Neutrophil (primary cell): Measurements from ENCODE around the gene TTLL7.
"Not testable (repeated sequence)": the region's sequence is repeated elsewhere in the genome, so short reads cannot be mapped to it uniquely, and the experiment has no call there.

Source experiments
- H3K27ac ChIP-seq: fragments of 200-600 bp; sonication (generic); 2 replicates; pipeline ENCODE4 v1.5.1; 2016; ENCODE audit warnings: mild to moderate bottlenecking, moderate library complexity
- H3K27me3 ChIP-seq: fragments of 200-600 bp; sonication (generic); 2 replicates; pipeline ENCODE4 v1.6.0; 2016; ENCODE audit warnings: mild to moderate bottlenecking
- H3K36me3 ChIP-seq: fragments of 200-600 bp; sonication (generic); 2 replicates; pipeline ENCODE4 v1.5.1; 2017
- H3K4me1 ChIP-seq, 2 experiments: fragments of 200-600 bp in 1 of 2; sonication (generic) in 1 of 2; 1 replicate in 1 of 2; 2 replicates in 1 of 2; pipeline versions ENCODE4 v1.5.1 to v1.6.1; 2013 to 2016; ENCODE audit warnings: low read depth in 1 of 2, low read length in 1 of 2, mild to moderate bottlenecking in 1 of 2, moderate library complexity in 1 of 2; ENCODE audit not compliant: control insufficient read depth in 1 of 2, insufficient read depth in 1 of 2
- H3K4me3 ChIP-seq, 2 experiments: fragments of 200-600 bp in 1 of 2; sonication (generic) in 1 of 2; 1 replicate in 1 of 2; 2 replicates in 1 of 2; pipeline ENCODE4 v1.5.1; 2013 to 2016; ENCODE audit warnings: low read depth in 1 of 2, low read length in 1 of 2, mild to moderate bottlenecking in 1 of 2, moderate library complexity in 1 of 2
- H3K9me3 ChIP-seq: fragments of 200-600 bp; sonication (generic); 2 replicates; pipeline ENCODE4 v1.5.1; 2016
- CTCF ChIP-seq: fragments of 200-600 bp; sonication (generic); IDR thresholded peaks from 2 replicates; pipeline ENCODE4 v1.5.1; 2016; ENCODE audit warnings: antibody characterized with exemption

Gene TTLL7

DNA sequence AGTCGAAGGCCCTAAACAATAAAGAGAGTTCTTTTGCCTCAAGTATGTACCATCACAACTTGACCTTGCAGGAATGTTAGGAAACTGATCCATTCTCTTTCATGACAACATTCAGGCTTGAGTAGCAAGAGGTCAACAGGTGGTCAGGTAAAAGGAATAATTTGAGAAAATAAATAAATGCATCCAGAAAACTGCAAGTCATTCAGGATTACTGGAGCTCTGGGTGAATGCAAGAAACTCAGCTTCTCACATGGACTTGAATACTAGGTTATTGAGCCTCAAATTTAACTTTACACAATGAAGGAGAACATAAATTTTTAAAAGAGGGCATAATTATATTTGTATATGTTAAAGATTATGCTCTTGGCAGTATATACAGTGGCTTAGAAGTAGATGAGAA lies 76.5 kb downstream of the TTLL7 start:
- H3K27ac ChIP-seq = no peak overlapping the region
- no peak for TF ChIP-seq CTCF
- no peaks in the 10 kb centered on the region for H3K36me3 ChIP-seq
- H3K4me1 ChIP-seq = no peaks in the 10 kb centered on the region
- H3K27me3 ChIP-seq = no peaks in the 10 kb centered on the region
- H3K9me3 ChIP-seq = no peaks in the 10 kb centered on the region
- H3K4me3 ChIP-seq = no peak overlapping the region

DNA sequence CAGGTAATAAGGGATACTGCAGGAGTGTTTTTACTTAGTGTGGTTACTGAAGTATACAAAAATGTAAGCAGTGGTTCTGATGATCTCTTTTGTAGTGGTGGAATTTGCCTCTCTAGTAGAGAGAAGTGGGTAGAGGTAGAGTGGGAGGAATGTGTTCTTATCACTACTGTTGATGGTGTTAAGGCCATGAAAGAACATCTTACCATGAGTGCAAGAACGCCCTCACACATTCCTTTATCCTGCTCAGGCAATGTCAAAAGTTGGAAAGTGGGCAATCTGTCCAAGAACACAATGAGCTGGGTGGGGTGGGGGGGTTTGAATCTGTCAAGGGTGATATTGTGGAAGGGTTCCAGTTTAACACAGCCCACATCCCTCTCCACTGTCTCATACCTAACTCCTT lies 78.6 kb downstream of the TTLL7 start:
- Histone ChIP-seq H3K27ac (no peak overlapping the region), H3K4me1 (no peaks in the 10 kb centered on the region), H3K36me3 (no peaks in the 10 kb centered on the region), H3K9me3 (no peaks in the 10 kb centered on the region), H3K4me3 (no peak overlapping the region), H3K27me3 (no peaks in the 10 kb centered on the region)
- no peak for TF ChIP-seq CTCF

- Histone ChIP-seq H3K4me3 (no peak overlapping the region), H3K27ac (no peak overlapping the region), H3K27me3 (no peaks in the 10 kb centered on the region), H3K36me3 (no peaks in the 10 kb centered on the region), H3K4me1 (no peaks in the 10 kb centered on the region), H3K9me3 (no peaks in the 10 kb centered on the region)
- TF ChIP-seq CTCF = no peak
Observed at GRCh38 chr1:83919872-83920271, 79.1 kb downstream of the TTLL7 start.

DNA sequence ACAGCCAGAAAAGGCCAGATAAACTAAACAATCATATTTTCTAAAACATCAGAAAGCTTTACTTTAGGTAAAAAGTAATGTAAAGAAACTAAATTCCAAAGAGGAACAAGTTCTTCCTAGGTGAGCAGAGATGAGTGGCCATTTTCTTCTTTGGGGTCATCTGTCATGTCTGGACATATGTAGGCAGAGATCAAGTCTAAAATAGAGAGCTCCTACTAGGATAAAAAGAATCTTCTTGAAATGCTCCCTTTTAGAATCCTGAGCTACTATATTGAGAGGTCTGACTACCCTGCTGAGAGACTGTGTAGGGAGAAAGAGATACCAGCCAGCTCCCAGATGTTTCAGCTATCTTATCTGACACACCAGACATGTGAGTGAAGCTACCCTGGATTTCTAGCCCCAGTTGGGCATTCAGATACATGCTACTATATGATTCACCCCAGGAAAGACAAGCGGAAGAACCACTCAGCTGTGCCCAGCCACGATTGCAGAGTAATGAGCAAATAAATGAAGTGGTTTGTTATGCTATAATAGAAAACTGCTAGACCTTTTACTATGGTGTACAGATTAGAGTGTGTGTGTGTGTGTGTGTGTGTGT lies 80.1 kb downstream of the TTLL7 start:
- Histone ChIP-seq H3K27me3 (no peaks in the 10 kb centered on the region), H3K4me1 (no peaks in the 10 kb centered on the region), H3K36me3 (no peaks in the 10 kb centered on the region), H3K9me3 (no peaks in the 10 kb centered on the region), H3K27ac (no peak overlapping the region), H3K4me3 (no peak overlapping the region)
- no peak for TF ChIP-seq CTCF

- Histone ChIP-seq H3K4me3 (no peak overlapping the region), H3K36me3 (no peaks in the 10 kb centered on the region), H3K27ac (no peak overlapping the region), H3K27me3 (no peaks in the 10 kb centered on the region), H3K4me1 (no peaks in the 10 kb centered on the region), H3K9me3 (no peaks in the 10 kb centered on the region)
- TF ChIP-seq CTCF = no peak
Observed at GRCh38 chr1:83917959-83918358, 81.0 kb downstream of the TTLL7 start.

DNA sequence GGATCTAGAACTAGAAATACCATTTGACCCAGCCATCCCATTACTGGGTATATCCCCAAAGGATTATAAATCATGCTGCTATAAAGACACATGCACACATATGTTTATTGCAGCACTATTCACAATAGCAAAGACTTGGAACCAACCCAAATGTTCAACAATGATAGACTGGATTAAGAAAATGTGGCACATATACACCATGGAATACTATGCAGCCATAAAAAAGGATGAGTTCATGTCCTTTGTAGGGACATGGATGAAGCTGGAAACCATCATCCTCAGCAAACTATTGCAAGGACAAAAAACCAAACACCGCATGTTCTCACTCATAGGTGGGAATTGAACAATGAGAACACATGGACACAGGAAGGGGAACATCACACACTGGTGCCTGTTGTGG lies 82.8 kb downstream of the TTLL7 start:
- H3K9me3 ChIP-seq, H3K36me3 ChIP-seq, H3K27me3 ChIP-seq, H3K27ac ChIP-seq, H3K4me1 ChIP-seq, H3K4me3 ChIP-seq: not testable (repeated sequence)
